ENCODE data around the gene PPOX.

Gene PPOX

DNA sequence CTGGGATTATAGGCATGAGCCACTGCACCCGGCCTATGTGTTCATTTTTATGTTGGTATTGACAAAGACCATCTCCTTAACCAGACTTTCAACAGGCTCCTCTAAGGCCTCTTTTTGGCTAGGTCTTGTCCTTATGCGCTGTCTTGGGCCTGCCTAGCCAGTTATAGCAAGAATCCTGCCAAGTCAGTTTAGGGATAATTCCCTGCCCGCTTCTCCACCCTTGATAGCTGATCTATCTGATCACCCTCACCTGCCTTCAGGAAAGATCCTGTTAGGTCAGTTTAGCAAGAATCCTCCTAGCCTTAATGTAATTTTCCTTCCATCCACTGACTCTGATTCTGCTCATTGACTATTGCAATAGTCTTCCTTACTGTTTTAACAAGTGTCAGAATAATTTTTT, 13.5 kb downstream of the PPOX start:
- no peak overlapping the region for H3K4me3 ChIP-seq (replicated peaks; ENCODE audit: insufficient read depth, low read length)
- TF ChIP-seq, protein P1, sequence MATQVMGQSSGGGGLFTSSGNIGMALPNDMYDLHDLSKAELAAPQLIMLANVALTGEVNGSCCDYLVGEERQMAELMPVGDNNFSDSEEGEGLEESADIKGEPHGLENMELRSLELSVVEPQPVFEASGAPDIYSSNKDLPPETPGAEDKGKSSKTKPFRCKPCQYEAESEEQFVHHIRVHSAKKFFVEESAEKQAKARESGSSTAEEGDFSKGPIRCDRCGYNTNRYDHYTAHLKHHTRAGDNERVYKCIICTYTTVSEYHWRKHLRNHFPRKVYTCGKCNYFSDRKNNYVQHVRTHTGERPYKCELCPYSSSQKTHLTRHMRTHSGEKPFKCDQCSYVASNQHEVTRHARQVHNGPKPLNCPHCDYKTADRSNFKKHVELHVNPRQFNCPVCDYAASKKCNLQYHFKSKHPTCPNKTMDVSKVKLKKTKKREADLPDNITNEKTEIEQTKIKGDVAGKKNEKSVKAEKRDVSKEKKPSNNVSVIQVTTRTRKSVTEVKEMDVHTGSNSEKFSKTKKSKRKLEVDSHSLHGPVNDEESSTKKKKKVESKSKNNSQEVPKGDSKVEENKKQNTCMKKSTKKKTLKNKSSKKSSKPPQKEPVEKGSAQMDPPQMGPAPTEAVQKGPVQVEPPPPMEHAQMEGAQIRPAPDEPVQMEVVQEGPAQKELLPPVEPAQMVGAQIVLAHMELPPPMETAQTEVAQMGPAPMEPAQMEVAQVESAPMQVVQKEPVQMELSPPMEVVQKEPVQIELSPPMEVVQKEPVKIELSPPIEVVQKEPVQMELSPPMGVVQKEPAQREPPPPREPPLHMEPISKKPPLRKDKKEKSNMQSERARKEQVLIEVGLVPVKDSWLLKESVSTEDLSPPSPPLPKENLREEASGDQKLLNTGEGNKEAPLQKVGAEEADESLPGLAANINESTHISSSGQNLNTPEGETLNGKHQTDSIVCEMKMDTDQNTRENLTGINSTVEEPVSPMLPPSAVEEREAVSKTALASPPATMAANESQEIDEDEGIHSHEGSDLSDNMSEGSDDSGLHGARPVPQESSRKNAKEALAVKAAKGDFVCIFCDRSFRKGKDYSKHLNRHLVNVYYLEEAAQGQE (IDR thresholded peaks at IDR 0.05; ENCODE audit: insufficient replicate concordance, low read depth): no peak
- TF ChIP-seq GABPA (IDR thresholded peaks at IDR 0.05; ENCODE audit: low read depth): no peak
- no peak for TF ChIP-seq POLR2AphosphoS5 (IDR thresholded peaks at IDR 0.05; ENCODE audit: low read depth)
- no peaks in the 10 kb centered on the region for H3K27me3 ChIP-seq (ENCODE audit: insufficient read depth, poor library complexity, severe bottlenecking)
- DNase-seq (ENCODE audit: low read depth in 1 of 2, low spot score in 1 of 2): no peak
- no peak overlapping the region for H3K27ac ChIP-seq (replicated peaks)

DNA sequence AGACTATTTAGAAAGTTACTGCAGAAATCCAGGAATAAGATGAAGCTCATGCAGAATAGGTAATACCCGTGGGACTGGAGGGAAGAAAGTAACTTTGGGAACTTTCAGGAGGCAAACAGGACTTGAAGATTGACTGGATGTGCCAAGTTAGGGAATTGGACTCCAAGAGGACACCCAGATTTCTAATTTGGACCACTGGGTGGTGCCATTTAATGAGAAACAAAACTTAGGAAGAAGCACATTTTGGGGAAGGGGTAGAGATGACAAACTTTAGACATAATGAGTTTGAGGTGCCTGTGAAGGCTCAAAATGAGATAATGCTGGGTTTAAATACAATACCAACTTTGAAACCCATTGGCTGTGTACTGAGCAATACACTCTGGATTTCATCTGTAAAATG, 14.4 kb downstream of the PPOX start:
- Histone ChIP-seq H3K27me3 (ENCODE audit: insufficient read depth, poor library complexity, severe bottlenecking) (no peaks in the 10 kb centered on the region), H3K27ac (replicated peaks) (no peak overlapping the region), H3K4me3 (replicated peaks; ENCODE audit: insufficient read depth, low read length) (no peak overlapping the region)
- no peak for TF ChIP-seq POLR2AphosphoS5 (IDR thresholded peaks at IDR 0.05; ENCODE audit: low read depth)
- TF ChIP-seq, protein P2, sequence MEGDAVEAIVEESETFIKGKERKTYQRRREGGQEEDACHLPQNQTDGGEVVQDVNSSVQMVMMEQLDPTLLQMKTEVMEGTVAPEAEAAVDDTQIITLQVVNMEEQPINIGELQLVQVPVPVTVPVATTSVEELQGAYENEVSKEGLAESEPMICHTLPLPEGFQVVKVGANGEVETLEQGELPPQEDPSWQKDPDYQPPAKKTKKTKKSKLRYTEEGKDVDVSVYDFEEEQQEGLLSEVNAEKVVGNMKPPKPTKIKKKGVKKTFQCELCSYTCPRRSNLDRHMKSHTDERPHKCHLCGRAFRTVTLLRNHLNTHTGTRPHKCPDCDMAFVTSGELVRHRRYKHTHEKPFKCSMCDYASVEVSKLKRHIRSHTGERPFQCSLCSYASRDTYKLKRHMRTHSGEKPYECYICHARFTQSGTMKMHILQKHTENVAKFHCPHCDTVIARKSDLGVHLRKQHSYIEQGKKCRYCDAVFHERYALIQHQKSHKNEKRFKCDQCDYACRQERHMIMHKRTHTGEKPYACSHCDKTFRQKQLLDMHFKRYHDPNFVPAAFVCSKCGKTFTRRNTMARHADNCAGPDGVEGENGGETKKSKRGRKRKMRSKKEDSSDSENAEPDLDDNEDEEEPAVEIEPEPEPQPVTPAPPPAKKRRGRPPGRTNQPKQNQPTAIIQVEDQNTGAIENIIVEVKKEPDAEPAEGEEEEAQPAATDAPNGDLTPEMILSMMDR (IDR thresholded peaks at IDR 0.05; ENCODE audit: insufficient read depth, low read length): peak; percentile 8
- DNase-seq (ENCODE audit: low read depth in 1 of 2, low spot score in 1 of 2): no peak

DNA sequence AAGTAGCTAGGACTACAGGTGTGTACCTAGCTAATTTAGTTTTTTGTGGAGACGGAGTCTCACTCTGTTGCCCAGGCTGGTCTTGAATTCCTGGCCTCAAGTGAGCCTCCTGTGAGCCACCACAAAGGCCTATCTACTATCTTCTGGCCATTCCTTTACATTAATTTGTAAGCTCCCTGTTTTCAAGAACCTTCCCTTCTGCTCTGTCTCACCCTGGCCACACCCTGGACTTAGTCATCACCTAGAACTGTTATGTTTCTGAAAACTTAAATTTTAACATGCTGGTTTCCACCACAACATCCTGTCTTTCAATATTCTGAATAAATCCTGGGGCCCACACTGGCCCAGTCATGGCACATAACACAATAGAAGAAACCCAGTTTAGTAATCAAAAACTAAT, 16.0 kb downstream of the PPOX start:
- TF ChIP-seq SPI1 (IDR thresholded peaks at IDR 0.05; ENCODE audit: borderline replicate concordance, low read depth) (no peak), POLR2AphosphoS5 (IDR thresholded peaks at IDR 0.05; ENCODE audit: low read depth) (no peak), GABPA (IDR thresholded peaks at IDR 0.05; ENCODE audit: low read depth) (no peak)
- TF ChIP-seq, protein P2 (IDR thresholded peaks at IDR 0.05; ENCODE audit: insufficient read depth, low read length): no peak
- TF ChIP-seq, protein P1 (IDR thresholded peaks at IDR 0.05; ENCODE audit: insufficient replicate concordance, low read depth): no peak
- H3K27ac ChIP-seq (replicated peaks): no peak overlapping the region
- H3K27me3 ChIP-seq (ENCODE audit: insufficient read depth, poor library complexity, severe bottlenecking): no peaks in the 10 kb centered on the region
- H3K4me3 ChIP-seq (replicated peaks; ENCODE audit: insufficient read depth, low read length): no peak overlapping the region
- DNase-seq (ENCODE audit: low read depth in 1 of 2, low spot score in 1 of 2): no peak

DNA sequence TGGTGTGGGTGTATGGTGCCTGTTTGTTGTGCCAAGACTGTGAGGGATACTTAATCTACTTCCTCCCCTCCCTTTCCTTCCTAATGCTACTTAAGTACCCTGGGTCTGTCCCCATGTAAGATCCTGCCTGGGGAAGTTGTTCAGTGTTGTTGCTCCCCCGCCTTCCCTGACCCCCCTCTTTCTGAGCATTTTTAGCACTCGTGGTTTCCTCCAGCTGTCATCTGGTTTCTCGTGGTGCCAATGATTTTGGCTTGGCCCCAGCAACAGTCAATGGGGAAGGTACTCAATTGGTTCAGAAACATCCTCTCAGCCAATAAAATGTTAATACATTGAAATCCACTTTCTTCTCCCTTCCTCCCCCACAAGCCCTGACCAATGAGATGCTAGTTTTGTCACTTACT, 19.1 kb downstream of the PPOX start:
- no peak overlapping the region for H3K4me3 ChIP-seq (replicated peaks; ENCODE audit: insufficient read depth, low read length)
- H3K27ac ChIP-seq (replicated peaks): peak overlapping the region; percentile 73
- peak; percentile 66 for TF ChIP-seq POLR2AphosphoS5 (IDR thresholded peaks at IDR 0.05; ENCODE audit: low read depth)
- TF ChIP-seq, protein P2 (IDR thresholded peaks at IDR 0.05; ENCODE audit: insufficient read depth, low read length): no peak
- peak; percentile 34; the same call in 1 of the 2 replicates for TF ChIP-seq SPI1 (IDR thresholded peaks at IDR 0.05; ENCODE audit: borderline replicate concordance, low read depth)
- DNase-seq (ENCODE audit: low read depth in 1 of 2, low spot score in 1 of 2): peak; percentile 85 to 95
- H3K27me3 ChIP-seq (ENCODE audit: insufficient read depth, poor library complexity, severe bottlenecking): no peaks in the 10 kb centered on the region
